ENCODE results near the gene NPM3. TPM values are rescaled to one million over a fixed set of nuclear protein-coding genes. Genes with fewer than 3 reads are reported as not detected.
A peak's percentile ranks its signal among the peaks of the same experiment; 100 is the strongest.

Gene NPM3
- total RNA-seq = 100 to 1,000 TPM; 108 to 148 TPM

GRCh38 chr10:101782811-101783735 lies at the start of gene NPM3:
TSS of gene NPM3 (minus strand) at chr10:101783446. CDS start at chr10:101783390, 56 bp downstream.
- peak; percentile 84 to 86 for DNase-seq (ENCODE audit: low spot score in 2 of 2)
- H3K36me3 Mint-ChIP-seq = peaks cover 18 to 32% of the 10 kb centered on the region in 2 donors
- peak within 1 kb of the TSS; percentile 94 to 100 for H3K27ac Mint-ChIP-seq
- H3K9me3 Mint-ChIP-seq = no peaks in the 10 kb centered on the region
- ATAC-seq = peak; percentile 76 to 82

- DNase-seq (ENCODE audit: low spot score in 2 of 2) (no peak), ATAC-seq (no peak)
- Mint-ChIP-seq H3K9me3 (no peaks in the 10 kb centered on the region), H3K36me3 (no peaks in the 10 kb centered on the region), H3K27ac (peak overlapping the region in 1 of 2 donors; percentile 90)
Measured at GRCh38 chr10:101832325-101832771, 49.1 kb upstream of the NPM3 start.

- H3K36me3 Mint-ChIP-seq = no peaks in the 10 kb centered on the region
- H3K27ac Mint-ChIP-seq = peak overlapping the region; percentile 90 to 97
- DNase-seq (ENCODE audit: low spot score in 2 of 2) (no peak), ATAC-seq (no peak)
- no peaks in the 10 kb centered on the region for H3K9me3 Mint-ChIP-seq
Measured at GRCh38 chr10:101831169-101831811, 48.0 kb upstream of the NPM3 start.

GRCh38 chr10:101830322-101831168 lies 47.3 kb upstream of the NPM3 start:
- peak overlapping the region; percentile 90 to 97 for H3K27ac Mint-ChIP-seq
- DNase-seq (ENCODE audit: low spot score in 2 of 2) = peak; percentile 84 to 87
- H3K36me3 Mint-ChIP-seq = no peaks in the 10 kb centered on the region
- ATAC-seq = peak; percentile 77 to 78
- H3K9me3 Mint-ChIP-seq = no peaks in the 10 kb centered on the region

GRCh38 chr10:101829561-101830315 lies 46.5 kb upstream of the NPM3 start:
- H3K27ac Mint-ChIP-seq = peak overlapping the region; percentile 90 to 97

GRCh38 chr10:101828766-101829551 lies 45.7 kb upstream of the NPM3 start:
- ATAC-seq (no peak), DNase-seq (ENCODE audit: low spot score in 2 of 2) (no peak)
- Mint-ChIP-seq H3K27ac (no peak overlapping the region), H3K9me3 (no peaks in the 10 kb centered on the region), H3K36me3 (no peaks in the 10 kb centered on the region)

More at GRCh38 chr10:101829561-101830315, 46.5 kb upstream of the NPM3 start:
- H3K36me3 Mint-ChIP-seq = no peaks in the 10 kb centered on the region
- DNase-seq (ENCODE audit: low spot score in 2 of 2) (peak in 1 of 2 donors; percentile 65), ATAC-seq (peak in 1 of 2 donors; percentile 34)
- H3K9me3 Mint-ChIP-seq = no peaks in the 10 kb centered on the region

- no peaks in the 10 kb centered on the region for H3K9me3 Mint-ChIP-seq
Measured at GRCh38 chr10:101827919-101828600, 44.8 kb upstream of the NPM3 start.

GRCh38 chr10:101826852-101827434 lies 43.7 kb upstream of the NPM3 start:
- no peak overlapping the region for H3K27ac Mint-ChIP-seq
- DNase-seq (ENCODE audit: low spot score in 2 of 2) (peak in 1 of 2 donors; percentile 44), ATAC-seq (no peak)
- H3K36me3 Mint-ChIP-seq = no peaks in the 10 kb centered on the region
- H3K9me3 Mint-ChIP-seq = no peaks in the 10 kb centered on the region

More at GRCh38 chr10:101827919-101828600, 44.8 kb upstream of the NPM3 start:
- DNase-seq (ENCODE audit: low spot score in 2 of 2) (peak in 1 of 2 donors; percentile 38), ATAC-seq (no peak)
- Mint-ChIP-seq H3K36me3 (no peaks in the 10 kb centered on the region), H3K27ac (peak overlapping the region in 1 of 2 donors; percentile 29)

- Mint-ChIP-seq H3K27ac (no peak overlapping the region), H3K9me3 (no peaks in the 10 kb centered on the region), H3K36me3 (no peaks in the 10 kb centered on the region)
- DNase-seq (ENCODE audit: low spot score in 2 of 2) = peak in 1 of 2 donors; percentile 14
- ATAC-seq = no peak
Measured at GRCh38 chr10:101824736-101825135, 41.5 kb upstream of the NPM3 start.

GRCh38 chr10:101818872-101819633 lies 35.8 kb upstream of the NPM3 start:
- H3K9me3 Mint-ChIP-seq = no peaks in the 10 kb centered on the region
- DNase-seq (ENCODE audit: low spot score in 2 of 2) (no peak), ATAC-seq (peak; percentile 45 to 48)
- peak overlapping the region; percentile 96 to 97 for H3K27ac Mint-ChIP-seq
- peaks cover 17 to 32% of the 10 kb centered on the region in 2 donors for H3K36me3 Mint-ChIP-seq

- Mint-ChIP-seq H3K9me3 (no peaks in the 10 kb centered on the region), H3K27ac (peak within 1 kb of the TSS; percentile 96 to 97), H3K36me3 (peaks cover 19 to 32% of the 10 kb centered on the region in 2 donors)
- DNase-seq (ENCODE audit: low spot score in 2 of 2) = peak; percentile 95 to 98
- peak; percentile 90 to 94 for ATAC-seq
Measured at GRCh38 chr10:101818119-101818871, 35.0 kb upstream of the NPM3 start, which contains the start of gene OGA. TSS of gene OGA (minus strand) at chr10:101818444. CDS start at chr10:101818022, 422 bp downstream.

GRCh38 chr10:101817337-101818118 lies 34.3 kb upstream of the NPM3 start:
- peak; percentile 2 to 18 for ATAC-seq
- DNase-seq (ENCODE audit: low spot score in 2 of 2) = peak; percentile 39 to 70
- H3K36me3 Mint-ChIP-seq = peaks cover 27 to 32% of the 10 kb centered on the region in 2 donors
- H3K27ac Mint-ChIP-seq = peak overlapping the region; percentile 96 to 97
- no peaks in the 10 kb centered on the region for H3K9me3 Mint-ChIP-seq

Measured in activated naive CD4-positive, alpha-beta T cell treated with anti-CD3 and anti-CD28 coated beads, Interleukin-2, amount 50 U/mL, for 72 hours (primary cell).